Bronchial epithelial cell (primary cell): Measurements from ENCODE around the gene CD300LB. TPM values are rescaled to one million over a fixed set of nuclear protein-coding genes. Genes with fewer than 3 reads are reported as not detected.
"Not testable (repeated sequence)": the region's sequence is repeated elsewhere in the genome, so short reads cannot be mapped to it uniquely, and the experiment has no call there.

Source experiments
- DNase-seq: peaks from one replicate; pipeline ENCODE4 v3.0.0-alpha.2; 2010; ENCODE audit warnings: low read depth
- FAIRE-seq: peaks from 2 replicates; lab custom pipeline; 2011; peaks lifted over from hg19 to GRCh38; lab: Jason Lieb, UNC
- H3K27me3 ChIP-seq: 2 replicates; pipeline ENCODE4 v1.5.1; 2011; ENCODE audit warnings: low read length; ENCODE audit not compliant: control insufficient read depth, insufficient read depth
- H3K36me3 ChIP-seq: 2 replicates; pipeline ENCODE4 v1.5.1; 2011; ENCODE audit warnings: low read length; ENCODE audit not compliant: control insufficient read depth, insufficient read depth
- H3K4me3 ChIP-seq: 2 replicates; pipeline ENCODE4 v1.5.1; 2011; ENCODE audit warnings: mild to moderate bottlenecking, low read depth, low read length, control low read depth
- CTCF ChIP-seq: IDR thresholded peaks from 2 replicates; pipeline ENCODE4 v1.5.1; 2011; ENCODE audit warnings: mild to moderate bottlenecking, moderate library complexity, low read length, control low read depth, inconsistent platforms; ENCODE audit not compliant: insufficient read depth, severe bottlenecking
- total RNA-seq: library from RNA; depleted of rRNA; stranded (reverse); fragments of >200 nt; gene quantifications from 2 replicates; pipeline ENCODE4 v1.2.1, GENCODE V29; 2014

Gene CD300LB
- total RNA-seq, 1 donor from 2014 or later, result not detected

GRCh38 chr17:74566132-74566753 is 35.0 kb upstream of the CD300LB start:
- no peaks in the 10 kb centered on the region for H3K36me3 ChIP-seq
- TF ChIP-seq CTCF, result peak; percentile 71
- H3K4me3 ChIP-seq, result no peak overlapping the region
- H3K27me3 ChIP-seq, result no peaks in the 10 kb centered on the region
- DNase-seq (peak; percentile 40), FAIRE-seq (no peak)

- DNase-seq, result no peak
- no peak for TF ChIP-seq CTCF
- Histone ChIP-seq H3K27me3 (no peaks in the 10 kb centered on the region), H3K4me3 (no peak overlapping the region), H3K36me3 (no peaks in the 10 kb centered on the region)
- FAIRE-seq, result no peak
Observed at GRCh38 chr17:74565126-74565525, 33.9 kb upstream of the CD300LB start.

- DNase-seq (no peak), FAIRE-seq (no peak)
- Histone ChIP-seq H3K4me3 (no peak overlapping the region), H3K36me3 (no peaks in the 10 kb centered on the region), H3K27me3 (no peaks in the 10 kb centered on the region)
- no peak for TF ChIP-seq CTCF
Observed at GRCh38 chr17:74563358-74563757, 32.1 kb upstream of the CD300LB start.

GRCh38 chr17:74561586-74561985 is 30.3 kb upstream of the CD300LB start:
- H3K27me3 ChIP-seq, result no peaks in the 10 kb centered on the region
- DNase-seq (no peak), FAIRE-seq (no peak)
- no peak for TF ChIP-seq CTCF
- no peak overlapping the region for H3K4me3 ChIP-seq
- no peaks in the 10 kb centered on the region for H3K36me3 ChIP-seq

GRCh38 chr17:74558882-74559519 is 27.7 kb upstream of the CD300LB start:
- Histone ChIP-seq H3K27me3 (peaks cover 2% of the 10 kb centered on the region), H3K4me3 (no peak overlapping the region)
- FAIRE-seq, result no peak

GRCh38 chr17:74558402-74558801 is 27.1 kb upstream of the CD300LB start:
- FAIRE-seq, H3K36me3 ChIP-seq, H3K4me3 ChIP-seq, H3K27me3 ChIP-seq, DNase-seq: not testable (repeated sequence)

More at GRCh38 chr17:74558882-74559519, 27.7 kb upstream of the CD300LB start:
- no peaks in the 10 kb centered on the region for H3K36me3 ChIP-seq
- no peak for DNase-seq
- no peak for TF ChIP-seq CTCF
